HCT116 (cell line): ENCODE measurements around the gene LDLR. TPM values are rescaled to one million over a fixed set of nuclear protein-coding genes. Genes with fewer than 3 reads are reported as not detected.

Experiments
- ATAC-seq: fragments of 200-7000 bp; cut with Tn5 transposase; 2 replicates; pipeline ENCODE4 v1.9.1; 2020; ENCODE audit warnings: mild to moderate bottlenecking, moderate library complexity
- BruUV-seq: library from RNA; stranded (reverse); fragments of 400-500 nt; replicated peaks from 2 replicates; lab custom pipeline; 2021; lab: Mats Ljungman, UMichigan
- CTCF ChIA-PET: fragments of 300-600 bp; sonication (Branson Sonifier 250); formaldehyde crosslinking; loops from one replicate; lab custom pipeline; 2021; ENCODE audit warnings: antibody characterized with exemption; lab: Charles Lee
- POLR2A ChIA-PET: fragments of 300-600, 350-600 bp; sonication (Branson Sonifier 250); formaldehyde crosslinking; loops from one replicate; lab custom pipeline; 2021; ENCODE audit warnings: antibody characterized with exemption; lab: Charles Lee
- RAD21 ChIA-PET, 2 experiments: fragments of 300-600 bp; sonication (Branson Sonifier 250); formaldehyde crosslinking; loops; one replicate each; lab custom pipeline; 2023; ENCODE audit warnings: low total read pairs in 2 of 2; ENCODE audit not compliant: uncharacterized antibody in 2 of 2, unreplicated experiment in 2 of 2, low non-redundant PET in 1 of 2; lab: Charles Lee
- DNase-seq: peaks from one replicate; pipeline ENCODE4 v3.0.0-alpha.2; 2010; ENCODE audit warnings: low read depth, low spot score
- H2AFZ ChIP-seq: fragments of 200-600 bp; shearing (Covaris generic), sonication (generic); 2 replicates; pipeline ENCODE4 v1.6.1; 2017; ENCODE audit warnings: low read depth, mixed run types, mixed read lengths, antibody characterized with exemption, low read length; ENCODE audit not compliant: poor library complexity, severe bottlenecking
- H3K27ac ChIP-seq: 2 replicates; pipeline ENCODE4 v1.5.1; 2012; ENCODE audit warnings: low read depth, low read length
- H3K27me3 ChIP-seq: fragments of 200-600 bp; sonication (generic); 2 replicates; pipeline ENCODE4 v1.6.1; 2016; ENCODE audit warnings: mixed run types, low read length, mixed read lengths; ENCODE audit not compliant: insufficient read depth
- H3K36me3 ChIP-seq, 2 experiments: fragments of 200-500 bp in 1 of 2; fragments of 200-600 bp in 1 of 2; sonication (Bioruptor generic) in 1 of 2; sonication (generic) in 1 of 2; 2 replicates each; pipeline versions ENCODE4 v1.5.1 to v1.6.1; 2014 to 2016; ENCODE audit warnings: low read length in 2 of 2, inconsistent platforms in 1 of 2, mixed read lengths in 1 of 2, mixed run types in 1 of 2; ENCODE audit not compliant: insufficient read depth in 2 of 2, control insufficient read depth in 1 of 2
- H3K4me1 ChIP-seq, 2 experiments: fragments of 200-600 bp in 1 of 2; sonication (generic) in 1 of 2; 2 replicates each; pipeline versions ENCODE4 v1.5.1 to v1.6.1; 2012 to 2017; ENCODE audit warnings: low read length in 2 of 2, inconsistent platforms in 1 of 2, mild to moderate bottlenecking in 1 of 2, mixed read lengths in 1 of 2, mixed run types in 1 of 2, moderate library complexity in 1 of 2; ENCODE audit not compliant: insufficient read depth in 2 of 2, control insufficient read depth in 1 of 2
- H3K4me2 ChIP-seq: fragments of 200-600 bp; sonication (generic); 2 replicates; pipeline ENCODE4 v1.6.1; 2017; ENCODE audit warnings: mixed run types, low read length, mixed read lengths
- H3K4me3 ChIP-seq, 2 experiments: fragments of 200-600 bp in 1 of 2; sonication (generic) in 1 of 2; replicated peaks in 1 of 2; 2 replicates each; pipeline ENCODE4 v1.5.1; 2011 to 2016; ENCODE audit warnings: low read length in 2 of 2, control low read depth in 1 of 2, low read depth in 1 of 2, mild to moderate bottlenecking in 1 of 2, mixed read lengths in 1 of 2, mixed run types in 1 of 2
- H3K79me2 ChIP-seq: fragments of 200-600 bp; sonication (generic); 2 replicates; pipeline ENCODE4 v1.6.1; 2017; ENCODE audit warnings: mild to moderate bottlenecking, mixed run types, low read length, moderate library complexity, mixed read lengths; ENCODE audit not compliant: insufficient read depth
- H3K9ac ChIP-seq: fragments of 200-600 bp; sonication (generic); 2 replicates; pipeline ENCODE4 v1.6.1; 2016; ENCODE audit warnings: low read length, mixed read lengths
- H3K9me2 ChIP-seq: fragments of 200-600 bp; sonication (generic), shearing (Covaris generic); 2 replicates; pipeline ENCODE4 v1.6.1; 2017; ENCODE audit warnings: mixed run types, mild to moderate bottlenecking, moderate library complexity; ENCODE audit not compliant: insufficient read depth
- H3K9me3 ChIP-seq, 2 experiments: fragments of 200-500 bp in 1 of 2; fragments of 200-600 bp in 1 of 2; sonication (Bioruptor generic) in 1 of 2; sonication (generic) in 1 of 2; 2 replicates each; pipeline ENCODE4 v1.6.1; 2014 to 2017; ENCODE audit warnings: low read length in 2 of 2, mixed read lengths in 2 of 2, inconsistent platforms in 1 of 2, low read depth in 1 of 2, mild to moderate bottlenecking in 1 of 2, mixed run types in 1 of 2, moderate library complexity in 1 of 2; ENCODE audit not compliant: control insufficient read depth in 1 of 2, insufficient read depth in 1 of 2
- H4K20me1 ChIP-seq: fragments of 200-600 bp; sonication (generic), shearing (Covaris generic); 2 replicates; pipeline ENCODE4 v1.6.1; 2017; ENCODE audit warnings: mixed run types, mild to moderate bottlenecking, moderate library complexity; ENCODE audit not compliant: insufficient read depth
- FOSL1 ChIP-seq: IDR thresholded peaks from 2 replicates; pipeline ENCODE4 v1.6.1; 2012; ENCODE audit warnings: low read depth
- JUND ChIP-seq: IDR thresholded peaks from 2 replicates; pipeline ENCODE4 v1.6.1; 2012
- POLR2A ChIP-seq: IDR thresholded peaks from 2 replicates; pipeline ENCODE4 v1.7.0; 2011; ENCODE audit warnings: borderline replicate concordance; ENCODE audit not compliant: insufficient read depth, insufficient read length; ENCODE audit errors: extremely low read depth
- POLR2AphosphoS5 ChIP-seq: IDR thresholded peaks from 2 replicates; pipeline ENCODE4 v1.6.1; 2011; ENCODE audit warnings: mild to moderate bottlenecking, low read depth, low read length, moderate library complexity
- SIN3A ChIP-seq: IDR thresholded peaks from 2 replicates; pipeline ENCODE4 v1.6.1; 2012; ENCODE audit warnings: low read depth
- SP1 ChIP-seq: IDR thresholded peaks from 2 replicates; pipeline ENCODE4 v1.6.1; 2012; ENCODE audit warnings: low read depth
- TCF7L2 ChIP-seq: IDR thresholded peaks from 2 replicates; pipeline ENCODE4 v1.7.0; 2011; ENCODE audit warnings: borderline replicate concordance, inconsistent platforms; ENCODE audit not compliant: insufficient read depth, insufficient read length; ENCODE audit errors: extremely low read depth
- intact Hi-C: fragments of 100-400 bp; cut with micrococcal nuclease; formaldehyde crosslinking; loops from 2 replicates; pipeline ENCODE4 v1.10.0; 2022
- total RNA-seq: library from RNA; stranded (reverse); gene quantifications from one replicate; pipeline ENCODE4 v1.2.1, GENCODE V29; 2021; ENCODE audit not compliant: unreplicated experiment
- TF ChIP-seq, protein P1 (sequence below): IDR thresholded peaks from 2 replicates; pipeline ENCODE4 v1.6.1; 2012

Gene LDLR
- total RNA-seq, 1 experiment from 2014 or later: 92.4 TPM

DNA sequence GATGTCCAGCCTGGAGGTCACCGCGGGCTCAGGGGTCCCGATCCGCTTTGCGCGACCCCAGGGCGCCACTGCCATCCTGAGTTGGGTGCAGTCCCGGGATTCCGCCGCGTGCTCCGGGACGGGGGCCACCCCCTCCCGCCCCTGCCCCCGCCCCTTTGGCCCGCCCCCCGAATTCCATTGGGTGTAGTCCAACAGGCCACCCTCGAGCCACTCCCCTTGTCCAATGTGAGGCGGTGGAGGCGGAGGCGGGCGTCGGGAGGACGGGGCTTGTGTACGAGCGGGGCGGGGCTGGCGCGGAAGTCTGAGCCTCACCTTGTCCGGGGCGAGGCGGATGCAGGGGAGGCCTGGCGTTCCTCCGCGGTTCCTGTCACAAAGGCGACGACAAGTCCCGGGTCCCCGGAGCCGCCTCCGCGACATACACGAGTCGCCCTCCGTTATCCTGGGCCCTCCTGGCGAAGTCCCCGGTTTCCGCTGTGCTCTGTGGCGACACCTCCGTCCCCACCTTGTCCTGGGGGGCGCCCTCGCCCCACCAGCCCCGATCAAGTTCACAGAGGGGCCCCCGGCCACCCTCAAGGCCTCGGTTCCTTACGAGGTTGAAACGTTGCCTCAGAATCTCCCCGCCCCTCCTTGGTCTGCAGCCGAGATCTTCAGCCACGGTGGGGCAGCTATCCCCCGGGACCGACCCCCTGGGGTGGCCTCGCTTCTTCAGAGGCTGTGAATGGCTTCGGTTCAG, 1.2 kb downstream of the LDLR start:
- H3K27me3 ChIP-seq: no peaks in the 10 kb centered on the region
- H3K27ac ChIP-seq: peak overlapping the region; percentile 91
- H2AFZ ChIP-seq: no peak overlapping the region
- no peaks in the 10 kb centered on the region for H3K9me3 ChIP-seq
- peaks cover 77 to 86% of the 10 kb centered on the region in 2 experiments for H3K4me1 ChIP-seq
- peaks cover 59% of the 10 kb centered on the region for H3K79me2 ChIP-seq
- H3K36me3 ChIP-seq: peaks cover 2 to 12% of the 10 kb centered on the region in 2 experiments; a peak in 2 of 4 replicates
- no TSS peak for BruUV-seq
- H3K9ac ChIP-seq: peak overlapping the region; percentile 99
- ATAC-seq: peak; percentile 77
- ChIA-PET POLR2A (interaction anchor here (1.2 kb wide), 1 partner anchor 55 kb away, joined by 3 read pairs; no protein-coding TSS in a partner anchor), RAD21 (no interaction called here), CTCF (interaction anchor here (1.3 kb wide), 2 partner anchors 36 to 154 kb away, joined by 3 to 5 read pairs; no protein-coding TSS in a partner anchor)
- H3K9me2 ChIP-seq: no peaks in the 10 kb centered on the region
- peak overlapping the region; percentile 92 to 97 for H3K4me3 ChIP-seq
- TF ChIP-seq SP1: peak; percentile 82
- no peak for TF ChIP-seq JUND
- TF ChIP-seq, protein P1, sequence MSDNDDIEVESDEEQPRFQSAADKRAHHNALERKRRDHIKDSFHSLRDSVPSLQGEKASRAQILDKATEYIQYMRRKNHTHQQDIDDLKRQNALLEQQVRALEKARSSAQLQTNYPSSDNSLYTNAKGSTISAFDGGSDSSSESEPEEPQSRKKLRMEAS: peak; percentile 70
- TF ChIP-seq SIN3A: peak; percentile 82
- peak; percentile 49 for TF ChIP-seq POLR2A
- TF ChIP-seq TCF7L2: peak; percentile 10
- no peak for TF ChIP-seq FOSL1
- peak; percentile 65 for TF ChIP-seq POLR2AphosphoS5
- H3K4me2 ChIP-seq: peak overlapping the region; percentile 97
- H4K20me1 ChIP-seq: no peaks in the 10 kb centered on the region
- peak; percentile 86 for DNase-seq
- intact Hi-C loops: loop anchor here (2.0 kb wide), 1 partner anchor 54 kb away; no protein-coding TSS in a partner anchor
